Loucy (cell line): ENCODE data around the gene OGG1.

Experiments used
- H2AFZ ChIP-seq: fragments of 200-600 bp; sonication (generic); 2 replicates; pipeline ENCODE4 v1.6.0; 2016; ENCODE audit warnings: antibody characterized with exemption, mild to moderate bottlenecking, low read length, moderate library complexity
- H3F3A ChIP-seq: fragments of 200-600 bp; 2 replicates; pipeline ENCODE4 v1.6.0; 2016; ENCODE audit warnings: antibody characterized with exemption, low read depth, mild to moderate bottlenecking
- H3K27me3 ChIP-seq: fragments of 200-600 bp; sonication (generic); 2 replicates; pipeline ENCODE4 v1.6.1; 2014; ENCODE audit warnings: low read length, mild to moderate bottlenecking; ENCODE audit not compliant: insufficient read depth, poor library complexity, severe bottlenecking
- H3K36me3 ChIP-seq: fragments of 200-600 bp; sonication (generic); 2 replicates; pipeline ENCODE4 v1.6.1; 2016; ENCODE audit warnings: low read length; ENCODE audit not compliant: insufficient read depth
- H3K4me1 ChIP-seq: fragments of 200-600 bp; sonication (generic); 2 replicates; pipeline ENCODE4 v1.5.1; 2014; ENCODE audit warnings: low read length, mild to moderate bottlenecking; ENCODE audit not compliant: insufficient read depth, poor library complexity, severe bottlenecking
- H3K4me2 ChIP-seq: fragments of 200-600 bp; sonication (generic); 2 replicates; pipeline ENCODE4 v1.6.0; 2014; ENCODE audit warnings: antibody characterized with exemption, low read length, low read depth, mild to moderate bottlenecking; ENCODE audit not compliant: poor library complexity, severe bottlenecking
- H3K4me3 ChIP-seq: fragments of 200-600 bp; sonication (generic); 2 replicates; pipeline ENCODE4 v1.5.1; 2014; ENCODE audit warnings: low read length, mild to moderate bottlenecking, mixed read lengths; ENCODE audit not compliant: poor library complexity, severe bottlenecking
- H3K79me2 ChIP-seq: fragments of 200-600 bp; sonication (generic); 2 replicates; pipeline ENCODE4 v1.6.1; 2014; ENCODE audit warnings: low read length; ENCODE audit not compliant: insufficient read depth
- H3K9ac ChIP-seq: fragments of 200-600 bp; sonication (generic); 2 replicates; pipeline ENCODE4 v1.6.0; 2014; ENCODE audit warnings: mild to moderate bottlenecking, low read depth, low read length, moderate library complexity; ENCODE audit not compliant: poor library complexity, severe bottlenecking
- H3K9me2 ChIP-seq: fragments of 200-600 bp; sonication (generic); replicated peaks from 2 replicates; pipeline ENCODE4 v1.6.1; 2016; ENCODE audit warnings: low read depth, low read length, mixed read lengths
- H3K9me3 ChIP-seq: fragments of 200-600 bp; sonication (generic); 2 replicates; pipeline ENCODE4 v1.6.1; 2014; ENCODE audit warnings: mild to moderate bottlenecking, antibody characterized with exemption, low read length, low read depth; ENCODE audit not compliant: insufficient read depth
- H4K20me1 ChIP-seq: fragments of 200-600 bp; sonication (generic); 2 replicates; pipeline ENCODE4 v1.6.0; 2014; ENCODE audit warnings: antibody characterized with exemption, low read length, mild to moderate bottlenecking; ENCODE audit not compliant: insufficient read depth, poor library complexity, severe bottlenecking
- CTCF ChIP-seq: fragments of 200-600 bp; sonication (generic); conservative IDR thresholded peaks from 2 replicates; pipeline ENCODE4 v1.5.1; 2014; ENCODE audit warnings: mild to moderate bottlenecking, antibody characterized with exemption, low read length
- EZH2phosphoT487 ChIP-seq: fragments of 200-600 bp; IDR thresholded peaks from 2 replicates; pipeline ENCODE4 v1.6.1; 2018; ENCODE audit warnings: antibody characterized with exemption, mild to moderate bottlenecking, moderate library complexity, borderline replicate concordance

The OGG1 gene

GRCh38 chr3:9786825-9787669, 37.3 kb downstream of the OGG1 start:
- peaks cover 30% of the 10 kb centered on the region for H3K79me2 ChIP-seq
- H3K9ac ChIP-seq: no peak overlapping the region
- no peak overlapping the region for H3K4me2 ChIP-seq
- no peak overlapping the region for H2AFZ ChIP-seq
- H4K20me1 ChIP-seq: no peaks in the 10 kb centered on the region
- H3F3A ChIP-seq: no peaks in the 10 kb centered on the region
- peaks cover 3% of the 10 kb centered on the region; the same call in 1 of the 2 replicates for H3K36me3 ChIP-seq
- peaks cover 34% of the 10 kb centered on the region for H3K4me1 ChIP-seq
- H3K9me2 ChIP-seq: no peaks in the 10 kb centered on the region
- TF ChIP-seq EZH2phosphoT487: no peak
- TF ChIP-seq CTCF: peak; percentile 76
- no peak overlapping the region for H3K4me3 ChIP-seq
- no peaks in the 10 kb centered on the region for H3K27me3 ChIP-seq
- H3K9me3 ChIP-seq: no peaks in the 10 kb centered on the region

- Histone ChIP-seq H3K36me3 (peaks cover 3% of the 10 kb centered on the region; the same call in 1 of the 2 replicates), H2AFZ (no peak overlapping the region), H3K9me3 (no peaks in the 10 kb centered on the region)
Observed at GRCh38 chr3:9787714-9788113, 38.0 kb downstream of the OGG1 start.

GRCh38 chr3:9791127-9791526, 41.4 kb downstream of the OGG1 start:
- Histone ChIP-seq H3K9ac (peak overlapping the region; percentile 99), H3K79me2 (peaks cover 62% of the 10 kb centered on the region), H3K4me3 (peak overlapping the region; percentile 97), H3K4me2 (peak overlapping the region; percentile 96), H3K9me3 (no peaks in the 10 kb centered on the region), H3K9me2 (no peaks in the 10 kb centered on the region), H3K4me1 (peaks cover 45% of the 10 kb centered on the region), H3K27me3 (no peaks in the 10 kb centered on the region), H4K20me1 (peaks cover 24% of the 10 kb centered on the region), H2AFZ (no peak overlapping the region), H3K36me3 (no peaks in the 10 kb centered on the region; the same call in 1 of the 2 replicates), H3F3A (no peaks in the 10 kb centered on the region)
- no peak for TF ChIP-seq EZH2phosphoT487
- no peak for TF ChIP-seq CTCF

More at GRCh38 chr3:9787714-9788113, 38.0 kb downstream of the OGG1 start:
- Histone ChIP-seq H3K79me2 (peaks cover 30% of the 10 kb centered on the region), H3K9me2 (no peaks in the 10 kb centered on the region), H3K4me1 (peaks cover 28% of the 10 kb centered on the region), H3K9ac (no peak overlapping the region), H3K4me3 (no peak overlapping the region), H3K27me3 (no peaks in the 10 kb centered on the region), H3F3A (no peaks in the 10 kb centered on the region), H3K4me2 (no peak overlapping the region), H4K20me1 (no peaks in the 10 kb centered on the region)
- no peak for TF ChIP-seq EZH2phosphoT487
- TF ChIP-seq CTCF: no peak
